K562 (cell line): ENCODE data around the gene PPT2. TPM values are rescaled to one million over a fixed set of nuclear protein-coding genes. Genes with fewer than 3 reads are reported as not detected.

Experiments
- DDX20 ChIP-seq: fragments of 450-650 bp; IDR thresholded peaks from 2 replicates; pipeline ENCODE4 v1.6.1; 2016; ENCODE audit warnings: missing genetic modification characterization, low read depth, mild to moderate bottlenecking, missing compliant biosample characterization, moderate library complexity
- GABPB2 ChIP-seq: fragments of 250-450 bp; sonication (Bioruptor Pico); conservative IDR thresholded peaks from 2 replicates; pipeline ENCODE4 v1.5.1; 2021; ENCODE audit warnings: mild to moderate bottlenecking
- HNRNPL ChIP-seq: fragments of 200-400 bp; formaldehyde crosslinking; IDR thresholded peaks from 2 replicates; pipeline ENCODE4 v1.6.1; 2017; ENCODE audit warnings: low read depth, mild to moderate bottlenecking, low read length
- LCOR ChIP-seq: sonication (generic); formaldehyde crosslinking; IDR thresholded peaks from 2 replicates; pipeline ENCODE4 v1.8.0; 2022; ENCODE audit warnings: mild to moderate bottlenecking, missing genetic modification reagents
- MTA1 ChIP-seq: fragments of 450-650 bp; IDR thresholded peaks from 2 replicates; pipeline ENCODE4 v1.6.1; 2017; ENCODE audit warnings: borderline replicate concordance
- NFATC3 ChIP-seq: fragments of 450-650 bp; IDR thresholded peaks from 2 replicates; pipeline ENCODE4 v1.6.1; 2017; ENCODE audit warnings: mild to moderate bottlenecking
- NR2C1 ChIP-seq, 2 experiments: fragments of 450-650 bp; IDR thresholded peaks; 2 replicates each; pipeline ENCODE4 v1.6.1; 2017; ENCODE audit warnings: mild to moderate bottlenecking in 2 of 2, antibody characterized with exemption in 1 of 2, inconsistent platforms in 1 of 2, missing compliant biosample characterization in 1 of 2, missing genetic modification characterization in 1 of 2
- PHF8 ChIP-seq: fragments of 200-600 bp; sonication (generic); IDR thresholded peaks from 2 replicates; pipeline ENCODE4 v1.6.1; 2012; ENCODE audit warnings: mixed run types, mild to moderate bottlenecking, inconsistent platforms, low read length, moderate library complexity, borderline replicate concordance
- POLR2AphosphoS2 ChIP-seq: IDR thresholded peaks from 2 replicates; pipeline ENCODE4 v1.6.1; 2012; ENCODE audit warnings: low read length, improper control_type of control experiment
- PPARD ChIP-seq: fragments of 250-450 bp; sonication (Bioruptor Pico); IDR thresholded peaks from 2 replicates; pipeline ENCODE4 v1.8.0; 2022; ENCODE audit warnings: inconsistent platforms, mild to moderate bottlenecking, moderate library complexity
- PRMT5 ChIP-seq: sonication (generic); formaldehyde crosslinking; IDR thresholded peaks from 2 replicates; pipeline ENCODE4 v1.5.0; 2020; ENCODE audit warnings: missing genetic modification reagents
- PRPF4 ChIP-seq: fragments of 200-400 bp; formaldehyde crosslinking; IDR thresholded peaks from one replicate; pipeline ENCODE4 v1.6.1; 2017; ENCODE audit warnings: low read length, low read depth, mild to moderate bottlenecking; ENCODE audit not compliant: insufficient read depth, poor library complexity, severe bottlenecking
- SIRT6 ChIP-seq: IDR thresholded peaks from one replicate; pipeline ENCODE4 v1.6.1; 2012; ENCODE audit warnings: low read depth, mild to moderate bottlenecking, control low read depth, inconsistent platforms, low read length, moderate library complexity
- SMAD3 ChIP-seq: fragments of 450-650 bp; formaldehyde crosslinking; conservative IDR thresholded peaks from 2 replicates; pipeline ENCODE4 v1.4.0; 2020; ENCODE audit warnings: mild to moderate bottlenecking
- SNRNP70 ChIP-seq: fragments of 200-400 bp; formaldehyde crosslinking; optimal IDR thresholded peaks from 2 replicates; pipeline ENCODE3; 2017; ENCODE audit warnings: low read depth, low read length
- SRF ChIP-seq, 2 experiments: fragments of 250-450, 450-650 bp in 1 of 2; sonication (Bioruptor Pico) in 1 of 2; sonication (generic) in 1 of 2; formaldehyde crosslinking; IDR thresholded peaks; 2 replicates each; pipeline versions ENCODE4 v1.5.0 to v1.5.1; 2020 to 2022; ENCODE audit warnings: mild to moderate bottlenecking in 1 of 2, missing genetic modification reagents in 1 of 2
- TARDBP ChIP-seq: fragments of 450-650 bp; IDR thresholded peaks from 2 replicates; pipeline ENCODE4 v1.6.1; 2016
- TSC22D4 ChIP-seq: fragments of 450-650 bp; IDR thresholded peaks from 2 replicates; pipeline ENCODE4 v1.6.1; 2016; ENCODE audit warnings: missing genetic modification characterization, missing biosample characterization, control low read depth
- YBX1 ChIP-seq: fragments of 450-650 bp; IDR thresholded peaks from 2 replicates; pipeline ENCODE4 v1.7.1; 2016; ENCODE audit warnings: mild to moderate bottlenecking
- ZBTB8A ChIP-seq: fragments of 450-650 bp; IDR thresholded peaks from 2 replicates; pipeline ENCODE4 v1.6.1; 2018; ENCODE audit warnings: mild to moderate bottlenecking, moderate library complexity; ENCODE audit not compliant: partially characterized antibody
- ZNF431 ChIP-seq: sonication (generic); formaldehyde crosslinking; IDR thresholded peaks from 2 replicates; pipeline ENCODE4 v1.8.0; 2022; ENCODE audit warnings: mild to moderate bottlenecking, missing genetic modification reagents
- ZNF551 ChIP-seq: fragments of 250-450 bp; sonication (Bioruptor Pico); IDR thresholded peaks from 2 replicates; pipeline ENCODE4 v1.5.0; 2021; ENCODE audit warnings: mild to moderate bottlenecking, moderate library complexity
- ZNF778 ChIP-seq: fragments of 450-650 bp; formaldehyde crosslinking; IDR thresholded peaks from 2 replicates; pipeline ENCODE4 v1.4.0; 2020; ENCODE audit warnings: mild to moderate bottlenecking, moderate library complexity
- polyA plus RNA-seq, 8 experiments: library from polyadenylated mRNA; depleted of rRNA in 4 of 8; stranded (reverse) in 5 of 8; unstranded in 3 of 8; fragments of >200 nt; fragmentation: Nextera tagmentation in 2 of 8; fragmentation: Illumina TruSeq in 1 of 8; extraction: Ambion mirVana in 2 of 8; extraction: Trizol in 1 of 8; gene quantifications; 2 replicates each; pipeline versions ENCODE4 v1.2.1 to v1.2.3, GENCODE V29; 2011 to 2014; ENCODE audit warnings: inconsistent platforms in 1 of 8, missing spikeins in 1 of 8
- total RNA-seq, 7 experiments: library from RNA; depleted of rRNA in 6 of 7; stranded (reverse); fragments of >200 nt in 6 of 7; fragmentation: Illumina TruSeq in 2 of 7; extraction: Trizol in 2 of 7; gene quantifications; 2 replicates each; pipeline versions ENCODE4 v1.2.1 to v1.2.3, GENCODE V29; 2011 to 2021; ENCODE audit warnings: low replicate concordance in 1 of 7
- TF ChIP-seq, protein P1 (sequence below): conservative IDR thresholded peaks from 2 replicates; pipeline ENCODE4 v1.6.1; 2011; ENCODE audit warnings: low read depth, mild to moderate bottlenecking, low read length; ENCODE audit not compliant: control insufficient read depth
- TF ChIP-seq, protein P2 (sequence below), 2 experiments: fragments of 200-800 bp in 1 of 2; sonication (Bioruptor generic) in 1 of 2; sonication (generic) in 1 of 2; formaldehyde crosslinking in 1 of 2; IDR thresholded peaks in 1 of 2; conservative IDR thresholded peaks in 1 of 2; 2 replicates each; pipeline versions ENCODE4 v1.5.0 to v1.6.1; 2016 to 2020; ENCODE audit warnings: missing compliant biosample characterization in 1 of 2, missing genetic modification characterization in 1 of 2, missing genetic modification reagents in 1 of 2
- TF ChIP-seq, protein P3 (sequence below): fragments of 450-650 bp; IDR thresholded peaks from 2 replicates; pipeline ENCODE4 v1.6.1; 2016

Gene PPT2
- total and polyA plus RNA-seq, 9 of the 15 experiments (the other 6 are each of a cell fraction or from before 2014, with no cell fraction given) = 27.4 to 98.8 (median 69.9) TPM

DNA sequence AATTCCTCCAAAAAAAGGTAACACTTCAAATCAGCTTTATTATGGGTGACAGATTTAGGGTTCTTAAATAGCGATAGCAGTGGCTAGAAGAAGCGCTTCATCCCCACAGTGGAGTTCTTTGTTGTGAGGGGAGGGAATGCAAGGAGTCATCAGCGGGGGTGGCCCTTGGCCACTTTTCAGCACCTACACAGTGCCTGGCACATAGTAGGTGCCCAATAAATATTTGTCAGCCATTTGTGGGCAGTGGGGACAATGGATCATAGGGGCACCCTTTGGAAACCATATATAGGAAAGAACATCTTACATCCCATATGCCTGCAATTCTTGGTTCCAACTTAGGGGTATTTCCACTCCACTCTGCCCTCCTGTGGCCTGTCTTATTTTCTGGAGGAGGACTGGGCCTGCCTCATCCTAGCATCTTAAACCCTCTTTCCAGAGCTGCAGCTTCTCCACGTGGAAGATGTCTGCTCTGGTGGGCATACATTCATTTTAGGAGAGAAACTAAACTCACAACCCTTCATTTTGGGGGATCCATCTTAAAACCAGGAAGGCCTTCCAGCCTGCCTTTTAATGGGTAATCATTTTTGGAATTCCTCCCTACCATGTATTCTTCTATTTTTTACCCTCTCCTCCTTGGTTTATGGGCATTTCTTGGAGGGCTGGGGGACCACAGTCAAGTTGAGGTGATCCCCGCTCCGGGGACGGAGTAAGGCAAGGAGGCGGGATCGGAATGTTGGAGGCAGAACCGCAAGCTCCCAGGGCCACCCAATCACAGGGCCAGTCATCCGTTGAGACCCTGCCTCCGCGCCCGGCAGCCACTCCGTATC is 41.1 kb downstream of the PPT2 start (continued):
- no peak for TF ChIP-seq SMAD3 (CRISPR knock-in tag)
- TF ChIP-seq SIRT6 = no peak
- no peak for TF ChIP-seq PRPF4
- no peak for TF ChIP-seq DDX20 (tag)
- no peak for TF ChIP-seq GABPB2 (CRISPR knock-in tag)
- no peak for TF ChIP-seq PHF8
- no peak for TF ChIP-seq SNRNP70
- no peak for TF ChIP-seq HNRNPL
- TF ChIP-seq ZNF551 (CRISPR knock-in tag) = no peak
- TF ChIP-seq ZNF778 = no peak
- no peak for TF ChIP-seq PPARD (CRISPR knock-in tag)
- TF ChIP-seq ZNF431 = no peak
- peak; percentile 12; the same call in 1 of the 2 replicates for TF ChIP-seq MTA1
- TF ChIP-seq, protein P1, sequence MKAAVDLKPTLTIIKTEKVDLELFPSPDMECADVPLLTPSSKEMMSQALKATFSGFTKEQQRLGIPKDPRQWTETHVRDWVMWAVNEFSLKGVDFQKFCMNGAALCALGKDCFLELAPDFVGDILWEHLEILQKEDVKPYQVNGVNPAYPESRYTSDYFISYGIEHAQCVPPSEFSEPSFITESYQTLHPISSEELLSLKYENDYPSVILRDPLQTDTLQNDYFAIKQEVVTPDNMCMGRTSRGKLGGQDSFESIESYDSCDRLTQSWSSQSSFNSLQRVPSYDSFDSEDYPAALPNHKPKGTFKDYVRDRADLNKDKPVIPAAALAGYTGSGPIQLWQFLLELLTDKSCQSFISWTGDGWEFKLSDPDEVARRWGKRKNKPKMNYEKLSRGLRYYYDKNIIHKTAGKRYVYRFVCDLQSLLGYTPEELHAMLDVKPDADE = no peak
- peak in 1 of 2 experiments; percentile 64; a peak in 1 of 4 replicates for TF ChIP-seq SRF (CRISPR knock-in tag; IDR thresholded peaks at IDR 0.05)
- no peak for TF ChIP-seq LCOR
- no peak for TF ChIP-seq ZBTB8A
- no peak for TF ChIP-seq PRMT5
- TF ChIP-seq YBX1 = no peak
- TF ChIP-seq NR2C1 (IDR thresholded peaks at IDR 0.05) = no peak
- no peak for TF ChIP-seq NR2C1 (tag; IDR thresholded peaks at IDR 0.05)
- TF ChIP-seq NFATC3 = no peak
- TF ChIP-seq, protein P2, sequence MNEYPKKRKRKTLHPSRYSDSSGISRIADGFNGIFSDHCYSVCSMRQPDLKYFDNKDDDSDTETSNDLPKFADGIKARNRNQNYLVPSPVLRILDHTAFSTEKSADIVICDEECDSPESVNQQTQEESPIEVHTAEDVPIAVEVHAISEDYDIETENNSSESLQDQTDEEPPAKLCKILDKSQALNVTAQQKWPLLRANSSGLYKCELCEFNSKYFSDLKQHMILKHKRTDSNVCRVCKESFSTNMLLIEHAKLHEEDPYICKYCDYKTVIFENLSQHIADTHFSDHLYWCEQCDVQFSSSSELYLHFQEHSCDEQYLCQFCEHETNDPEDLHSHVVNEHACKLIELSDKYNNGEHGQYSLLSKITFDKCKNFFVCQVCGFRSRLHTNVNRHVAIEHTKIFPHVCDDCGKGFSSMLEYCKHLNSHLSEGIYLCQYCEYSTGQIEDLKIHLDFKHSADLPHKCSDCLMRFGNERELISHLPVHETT (CRISPR knock-in tag; conservative IDR thresholded peaks at IDR 0.05 in 1 of 2, IDR thresholded peaks at IDR 0.05 in 1 of 2) = no peak; a peak in 1 of 4 replicates
- no peak for TF ChIP-seq TARDBP
- TF ChIP-seq, protein P3, sequence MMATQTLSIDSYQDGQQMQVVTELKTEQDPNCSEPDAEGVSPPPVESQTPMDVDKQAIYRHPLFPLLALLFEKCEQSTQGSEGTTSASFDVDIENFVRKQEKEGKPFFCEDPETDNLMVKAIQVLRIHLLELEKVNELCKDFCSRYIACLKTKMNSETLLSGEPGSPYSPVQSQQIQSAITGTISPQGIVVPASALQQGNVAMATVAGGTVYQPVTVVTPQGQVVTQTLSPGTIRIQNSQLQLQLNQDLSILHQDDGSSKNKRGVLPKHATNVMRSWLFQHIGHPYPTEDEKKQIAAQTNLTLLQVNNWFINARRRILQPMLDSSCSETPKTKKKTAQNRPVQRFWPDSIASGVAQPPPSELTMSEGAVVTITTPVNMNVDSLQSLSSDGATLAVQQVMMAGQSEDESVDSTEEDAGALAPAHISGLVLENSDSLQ = no peak
- no peak for TF ChIP-seq POLR2AphosphoS2
- TF ChIP-seq TSC22D4 (tag) = no peak
